OCI-M1 (cell line): Measurements from ENCODE around the gene CBFA2T3.

Experiments used
- DNase-seq: peaks from one replicate; lab custom pipeline; 2025; lab: John Stamatoyannopoulos, UW

Gene CBFA2T3

DNA sequence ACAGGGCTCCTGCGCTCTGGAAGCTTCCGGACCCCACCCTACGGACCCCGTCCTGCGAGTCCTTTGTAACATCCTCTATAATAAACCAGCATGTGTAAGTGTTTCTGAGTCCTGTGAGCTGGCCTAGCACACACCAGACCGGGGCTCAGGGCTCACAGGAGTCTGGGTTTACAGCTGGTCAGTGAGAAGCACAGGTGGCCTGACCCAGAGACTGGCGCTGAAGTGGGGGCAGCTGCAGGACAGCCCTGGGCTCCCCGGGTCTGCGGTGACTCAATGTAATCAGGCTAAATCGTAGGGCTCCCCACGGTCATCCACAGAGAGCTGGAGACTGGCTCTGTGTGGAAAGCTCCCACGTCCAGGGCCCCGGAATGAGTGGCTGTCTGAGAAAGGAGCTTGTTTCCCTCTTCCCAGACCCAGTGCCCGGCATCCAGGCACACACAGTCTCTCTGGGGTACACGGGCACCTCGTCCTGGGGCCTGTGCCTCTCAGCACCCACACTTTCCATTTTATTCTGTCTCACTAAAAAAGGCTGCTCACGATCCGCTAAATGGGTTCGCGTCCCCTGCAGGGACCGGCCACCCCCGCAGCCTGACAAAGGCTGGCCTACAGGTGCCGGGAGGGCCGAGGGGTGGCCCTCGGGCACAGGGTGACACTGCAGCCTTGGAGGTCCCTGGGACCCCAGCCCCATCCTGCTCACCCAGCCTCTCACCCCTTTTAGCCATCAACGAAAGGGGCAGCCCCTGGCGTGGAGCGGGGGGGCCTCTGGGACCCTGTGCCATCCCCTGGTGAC lies 18.9 kb upstream of the CBFA2T3 start:
- no peak for DNase-seq

GRCh38 chr16:88995194-88995593 lies 18.2 kb upstream of the CBFA2T3 start:
- DNase-seq = no peak

GRCh38 chr16:88994695-88995094 lies 17.7 kb upstream of the CBFA2T3 start:
- peak; percentile 21 for DNase-seq

GRCh38 chr16:88993946-88994600 lies 17.1 kb upstream of the CBFA2T3 start:
- no peak for DNase-seq

DNA sequence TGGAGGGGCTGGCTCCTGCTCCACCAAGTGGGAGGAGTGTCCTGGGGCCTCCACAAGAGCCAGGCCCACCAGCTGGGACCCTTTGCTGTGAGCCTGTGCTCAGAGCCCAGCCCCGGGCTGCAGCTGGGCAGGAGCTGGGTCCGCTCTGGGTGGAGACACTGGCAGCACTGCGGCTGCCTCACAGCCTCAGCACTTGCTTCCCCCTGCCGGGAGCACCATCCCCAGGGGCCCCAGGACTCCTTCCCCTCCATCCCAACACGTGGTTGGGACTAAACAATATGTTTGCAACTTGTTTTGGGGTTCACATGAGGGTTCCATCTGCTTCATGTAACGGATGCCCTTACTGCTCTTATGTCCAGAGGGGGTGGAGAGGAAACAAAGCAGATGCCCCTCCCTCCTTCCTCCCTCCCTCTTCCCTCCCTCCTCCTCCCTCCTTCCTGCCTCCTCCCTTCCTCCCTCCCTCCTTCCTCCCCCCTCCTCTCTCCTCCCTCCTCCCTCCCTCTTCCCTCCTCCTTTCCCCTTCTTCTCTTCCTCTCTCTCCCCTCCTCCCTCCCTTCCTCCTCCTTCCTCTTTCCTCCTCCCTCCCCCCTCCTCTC lies 16.3 kb upstream of the CBFA2T3 start:
- DNase-seq = peak; percentile 92

DNA sequence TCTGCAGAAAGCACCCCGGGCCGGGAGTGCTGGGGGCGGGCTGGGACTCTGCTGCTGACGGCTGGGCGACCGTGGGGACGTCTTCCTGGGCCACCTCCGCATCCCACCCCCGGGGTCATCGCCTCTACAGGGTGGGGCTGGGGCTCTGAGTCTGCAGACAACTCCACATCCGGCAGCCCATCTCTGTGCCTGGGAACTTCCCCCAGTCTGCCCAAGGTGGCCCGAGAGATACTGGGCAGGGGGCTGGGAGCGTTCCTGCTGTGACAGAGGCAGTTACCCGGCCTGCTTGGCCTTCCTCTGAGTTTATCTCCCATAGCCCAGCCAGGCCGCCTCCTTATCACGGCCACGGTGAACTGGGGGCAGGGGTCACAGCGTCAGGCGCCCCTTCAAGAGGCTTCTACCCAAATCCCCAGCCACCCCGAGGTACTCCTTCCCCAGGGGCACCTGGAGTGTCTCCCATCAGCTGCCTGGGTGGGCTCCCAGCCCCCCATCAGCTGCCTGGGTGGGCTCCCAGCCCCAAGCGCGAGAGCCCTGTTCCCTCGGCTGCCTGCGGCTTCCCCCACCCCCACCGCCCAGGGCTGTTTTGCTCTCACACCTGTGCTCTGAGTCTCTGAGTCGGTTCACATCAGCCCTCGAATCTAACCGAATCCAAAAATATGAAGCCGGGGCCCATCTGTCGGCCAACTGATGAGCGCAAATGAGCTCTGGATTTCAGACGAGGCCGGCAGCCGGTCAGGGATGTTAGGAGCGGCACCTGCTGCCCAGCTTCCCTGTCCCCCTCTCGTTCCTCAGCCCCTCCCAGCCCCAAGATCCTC lies 15.6 kb upstream of the CBFA2T3 start:
- DNase-seq = peak; percentile 98

- peak; percentile 82 for DNase-seq
Observed at GRCh38 chr16:88991813-88992350, 14.9 kb upstream of the CBFA2T3 start.

DNA sequence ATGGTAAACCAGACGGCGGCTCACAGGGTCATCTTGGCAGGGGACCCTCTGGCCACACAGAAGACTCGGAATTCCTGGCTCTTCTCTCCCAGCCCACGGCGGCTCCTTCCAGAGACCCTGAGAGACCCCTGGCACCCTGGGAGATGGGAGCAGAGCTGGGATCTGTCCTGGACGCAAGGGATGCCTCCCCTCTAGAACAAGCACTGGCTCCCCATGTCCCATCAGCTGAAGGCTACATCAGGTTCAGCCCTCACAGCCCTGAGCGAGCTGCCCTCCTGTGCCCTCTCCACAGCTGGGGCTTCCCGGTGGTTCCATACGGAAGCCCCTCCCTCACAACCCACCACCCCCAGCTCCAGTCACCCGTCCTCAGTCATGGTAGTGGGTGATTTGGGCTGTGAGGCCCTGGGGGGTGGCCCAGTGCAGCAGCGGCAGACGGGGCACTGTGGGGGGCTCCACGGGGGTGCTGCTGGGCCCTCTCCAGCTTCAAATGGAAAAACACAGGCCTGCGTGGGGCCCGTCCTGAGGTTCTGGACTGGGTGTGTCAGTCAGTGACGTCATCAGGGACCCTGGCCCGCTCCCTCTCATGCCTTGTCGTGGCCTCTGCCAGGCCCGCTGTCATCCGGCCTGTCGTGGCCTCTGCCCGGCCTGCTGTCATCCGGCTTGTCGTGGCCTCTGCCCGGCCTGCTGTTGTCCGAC lies 13.0 kb upstream of the CBFA2T3 start:
- DNase-seq = no peak

DNA sequence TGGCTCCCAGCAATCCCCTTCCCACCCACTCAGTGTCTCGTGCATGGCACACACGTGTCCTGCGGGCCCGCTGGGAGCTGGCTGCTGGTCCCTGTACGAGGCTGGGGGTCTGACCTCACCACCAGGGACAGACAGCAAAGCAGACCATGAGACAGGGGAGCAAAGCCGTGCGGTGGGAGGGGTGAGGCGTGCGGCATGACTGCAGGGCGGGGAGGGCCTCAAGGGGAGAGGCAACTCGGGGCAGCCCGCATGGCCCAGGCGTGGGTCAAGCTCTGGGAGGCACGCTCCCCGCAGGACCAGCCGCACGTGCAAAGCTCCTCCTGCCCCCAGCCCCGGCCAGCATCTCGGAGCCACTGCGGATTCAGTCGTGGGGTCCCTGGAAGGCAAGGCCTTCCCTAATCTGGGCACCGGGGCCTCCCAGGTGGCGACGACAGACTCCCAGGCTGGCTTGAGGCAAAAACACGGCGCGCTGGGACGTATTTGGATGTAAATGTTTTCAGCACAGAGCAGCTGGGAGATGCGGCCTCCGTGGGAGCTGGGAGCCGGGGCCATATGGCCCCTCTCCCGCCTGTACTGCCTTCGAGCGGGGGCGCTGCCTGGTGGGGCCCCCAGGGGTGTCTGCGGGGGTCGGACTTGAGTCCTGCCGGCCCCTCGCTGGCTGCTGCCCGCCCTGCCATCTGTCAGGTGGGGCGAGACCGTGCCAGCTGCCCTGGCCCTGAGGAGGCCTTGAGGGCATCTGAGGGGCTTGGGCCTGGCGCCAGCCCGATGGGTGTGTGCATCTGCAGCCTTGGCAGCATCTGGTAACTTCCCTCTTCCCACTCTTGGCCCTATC lies 12.2 kb upstream of the CBFA2T3 start:
- no peak for DNase-seq

GRCh38 chr16:88985521-88985920 lies 8.5 kb upstream of the CBFA2T3 start:
- DNase-seq = no peak

- DNase-seq = no peak
Observed at GRCh38 chr16:88983771-88984687, 7.0 kb upstream of the CBFA2T3 start.

DNA sequence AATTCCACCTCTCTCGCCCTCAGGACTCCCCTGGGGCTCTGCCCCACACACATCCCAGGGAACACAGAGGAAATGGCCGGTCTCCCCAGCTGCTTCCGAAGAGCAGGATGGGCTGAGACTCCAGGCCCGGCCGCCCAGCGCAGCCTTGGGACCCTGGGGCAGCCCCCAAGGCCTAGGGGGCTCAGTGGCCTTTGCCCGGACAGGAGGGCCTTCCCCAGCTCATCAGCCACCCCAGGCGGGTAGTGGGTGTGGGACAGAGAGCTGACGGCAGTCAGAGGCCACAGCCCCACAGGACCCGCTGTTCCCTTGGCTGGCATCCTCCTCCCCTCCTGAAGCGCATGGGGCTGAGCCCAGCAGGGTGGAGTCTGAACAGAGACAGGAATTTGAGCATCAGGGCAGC lies 6.2 kb upstream of the CBFA2T3 start:
- no peak for DNase-seq

- DNase-seq = no peak
Observed at GRCh38 chr16:88982286-88983084, 5.5 kb upstream of the CBFA2T3 start.

- DNase-seq = no peak
Observed at GRCh38 chr16:88979353-88980015, 2.5 kb upstream of the CBFA2T3 start.

GRCh38 chr16:88978608-88979346 lies 1.8 kb upstream of the CBFA2T3 start:
- DNase-seq = peak; percentile 97

DNA sequence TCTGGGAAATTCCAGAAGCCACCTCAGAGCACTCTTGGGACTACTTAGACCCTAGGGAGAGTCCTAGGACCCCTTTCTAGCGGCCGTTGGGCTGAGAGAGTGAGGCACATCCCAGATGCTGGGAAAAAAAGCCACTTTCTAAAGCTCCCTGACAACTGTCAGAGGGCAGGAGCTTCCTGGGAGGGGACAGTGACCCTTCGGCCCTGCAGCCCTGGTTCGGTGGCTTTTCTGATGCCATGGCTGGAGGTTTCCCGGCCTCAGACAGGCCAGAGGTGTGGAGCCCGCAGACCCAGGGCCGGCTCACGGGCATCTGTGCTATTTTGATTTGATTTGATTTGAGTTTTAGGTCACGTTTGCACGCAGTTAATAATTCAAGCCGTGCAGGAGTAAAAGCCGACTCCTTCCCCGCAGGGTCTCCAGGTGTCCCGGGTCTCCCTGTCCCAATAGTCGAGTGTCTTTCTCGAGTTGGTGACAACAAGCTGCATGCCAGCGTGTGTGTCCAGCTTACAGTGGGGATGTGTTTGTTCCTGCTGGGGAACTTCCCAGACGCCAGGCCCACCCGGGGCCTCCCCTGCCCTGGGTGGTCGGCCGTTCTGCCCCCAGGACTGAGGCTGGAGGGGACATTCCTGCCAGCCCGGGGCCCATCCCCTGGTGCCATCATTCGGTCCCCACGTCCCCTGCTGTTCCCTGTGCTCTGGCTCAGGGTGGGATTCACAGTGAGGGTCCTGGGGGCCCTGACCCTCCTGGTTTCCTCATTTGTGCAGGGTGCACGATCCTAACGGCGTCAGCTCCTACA lies 1.0 kb upstream of the CBFA2T3 start:
- DNase-seq = peak; percentile 51
